GM11168 (cell line): ENCODE data around the gene NPTXR.

Source experiments
- in situ Hi-C: fragments of 300-500 bp; cut with MboI; formaldehyde crosslinking; loops from one replicate; pipeline ENCODE4 v1.12.0; 2022; ENCODE audit warnings: low sequenced_read_pairs; ENCODE audit not compliant: unreplicated experiment

NPTXR gene

DNA sequence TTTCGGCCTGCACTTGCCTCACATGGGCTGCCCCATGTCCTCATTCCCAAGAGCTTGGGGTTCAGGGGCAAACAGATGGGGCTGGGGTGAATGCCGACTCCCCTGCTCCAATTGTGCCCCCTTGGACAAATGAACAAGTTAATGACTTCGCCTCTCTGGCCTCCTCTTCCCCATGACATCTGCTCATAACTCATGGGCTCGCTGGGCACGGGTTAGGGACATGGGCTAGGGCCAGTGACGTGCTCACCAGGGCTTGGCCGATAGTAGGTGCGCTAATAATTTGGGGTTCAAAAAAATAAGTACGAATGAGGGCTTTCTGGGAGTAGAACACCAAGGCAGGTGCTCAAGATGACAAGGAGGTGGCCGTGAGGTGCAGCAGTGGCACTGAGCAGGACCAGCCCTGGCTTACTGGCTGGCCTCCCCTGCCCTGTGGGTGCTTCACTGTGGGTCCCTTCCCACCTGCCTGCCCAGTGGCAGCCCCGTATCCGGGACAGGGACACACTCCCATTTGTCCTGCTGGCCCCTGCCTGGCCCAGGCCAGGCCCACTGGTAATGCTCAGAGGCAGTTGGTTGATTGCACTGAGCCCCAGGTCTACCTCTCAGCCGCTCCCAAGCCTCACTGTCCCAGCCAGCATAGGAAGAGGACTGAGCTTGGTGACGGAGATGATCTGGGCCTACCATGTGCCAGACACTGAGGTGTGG lies 15.9 kb upstream of the NPTXR start:
- in situ Hi-C loops, result loop anchor here (25.0 kb wide), 1 partner anchor 253 kb away; no protein-coding TSS in a partner anchor

DNA sequence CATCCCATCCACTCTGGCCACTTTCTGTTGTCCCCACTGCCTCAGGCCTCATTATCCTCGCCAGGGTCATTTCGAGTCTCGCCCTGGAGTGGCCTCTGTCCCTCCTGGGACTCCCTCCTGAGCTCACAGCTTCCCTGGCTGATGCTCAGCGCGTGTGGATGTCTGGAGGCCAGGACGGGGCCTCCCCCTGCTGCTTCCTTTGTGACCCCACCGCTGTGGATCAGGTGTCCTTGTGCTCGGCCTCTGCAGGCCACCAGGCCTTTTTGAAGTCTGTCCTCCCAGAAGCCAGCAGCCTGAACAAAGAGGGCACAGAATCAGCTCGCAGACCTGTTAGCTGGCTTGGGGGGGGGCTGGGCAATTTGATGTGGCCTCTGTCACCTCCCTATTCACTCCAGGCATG lies 14.7 kb upstream of the NPTXR start:
- in situ Hi-C loops, result loop anchor here (25.0 kb wide), 1 partner anchor 254 kb away; no protein-coding TSS in a partner anchor

DNA sequence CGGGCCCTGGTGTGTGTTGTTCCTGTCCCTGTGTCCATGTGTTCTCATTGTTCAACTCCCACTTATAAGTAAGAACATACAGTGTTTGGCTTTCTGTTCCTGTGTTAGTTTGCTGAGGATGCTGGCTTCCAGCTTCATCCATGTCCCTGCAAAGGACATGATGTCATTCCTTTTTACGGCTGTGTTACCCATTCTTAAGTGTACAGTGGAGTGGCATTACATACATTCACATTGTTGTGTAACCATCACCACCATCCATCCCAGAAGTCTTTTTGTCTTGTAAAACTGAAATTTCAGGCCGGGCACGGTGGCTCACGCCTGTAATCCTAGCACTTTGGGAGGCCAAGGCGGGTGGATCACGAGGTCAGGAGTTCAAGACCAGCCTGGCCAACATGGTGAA lies 10.6 kb upstream of the NPTXR start:
- in situ Hi-C loops, result loop anchor here (25.0 kb wide), 1 partner anchor 258 kb away; no protein-coding TSS in a partner anchor

DNA sequence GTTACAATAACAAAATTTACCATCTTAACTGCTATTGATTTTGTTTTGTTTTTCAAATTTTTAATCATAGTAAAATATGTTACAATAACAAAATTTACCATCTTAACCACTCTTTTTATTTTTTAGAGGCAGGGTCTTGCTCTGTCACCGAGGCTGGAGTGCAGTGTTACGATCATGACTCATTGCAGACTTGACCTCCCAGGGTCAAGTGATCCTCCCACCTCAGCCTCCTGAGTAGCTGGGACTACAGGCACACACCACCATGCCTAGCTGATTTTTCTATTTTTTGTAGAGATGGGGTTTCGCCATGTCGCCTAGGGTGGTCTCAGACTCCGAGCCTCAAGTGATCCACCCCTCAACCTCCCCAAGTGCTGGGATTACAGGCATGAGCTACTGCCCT lies 10.1 kb upstream of the NPTXR start:
- in situ Hi-C loops, result loop anchor here (25.0 kb wide), 1 partner anchor 258 kb away; no protein-coding TSS in a partner anchor

DNA sequence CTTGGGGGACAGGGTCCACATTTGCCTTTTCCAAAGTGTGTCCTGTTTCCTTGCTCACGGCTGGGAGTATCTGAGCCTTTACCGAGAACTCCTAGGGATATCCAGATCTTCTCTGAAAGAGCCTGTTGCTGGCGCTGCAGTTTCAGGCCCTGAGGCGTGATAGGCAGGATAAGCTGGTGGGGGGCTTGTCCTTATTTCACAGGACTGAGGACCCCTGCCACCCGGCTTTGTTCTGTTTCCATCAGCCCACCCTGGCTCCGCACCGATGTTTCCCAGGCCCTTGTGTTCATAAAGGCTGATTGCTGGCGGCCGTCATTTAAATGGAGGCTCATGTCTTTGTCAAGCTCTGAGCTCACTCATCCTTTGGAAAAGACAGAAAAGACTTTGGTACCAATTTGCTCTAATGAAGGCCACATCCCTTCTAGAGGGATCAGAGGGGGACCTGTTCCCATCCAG lies 9.4 kb upstream of the NPTXR start:
- in situ Hi-C loops, result loop anchor here (25.0 kb wide), 1 partner anchor 259 kb away; no protein-coding TSS in a partner anchor

DNA sequence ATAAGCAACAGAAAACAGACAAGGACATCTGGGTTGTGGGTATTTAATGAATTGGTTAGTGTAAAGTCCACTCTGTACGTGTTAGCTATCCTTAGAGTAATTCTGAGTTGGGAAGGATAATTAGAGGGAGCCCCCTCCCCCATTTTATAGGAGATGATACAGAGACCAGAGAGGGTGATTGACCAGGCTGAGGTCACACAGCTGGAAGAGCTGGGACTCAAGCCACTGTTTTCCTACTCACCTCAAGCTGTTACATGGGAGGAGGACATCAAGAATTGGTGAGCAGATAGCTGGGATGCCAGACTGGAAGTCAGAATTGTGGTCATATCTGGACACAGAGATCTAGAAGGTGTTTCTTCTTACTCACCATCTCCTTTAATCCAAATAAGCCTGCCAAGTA lies 8.7 kb upstream of the NPTXR start:
- in situ Hi-C loops, result loop anchor here (25.0 kb wide), 1 partner anchor 260 kb away; no protein-coding TSS in a partner anchor

DNA sequence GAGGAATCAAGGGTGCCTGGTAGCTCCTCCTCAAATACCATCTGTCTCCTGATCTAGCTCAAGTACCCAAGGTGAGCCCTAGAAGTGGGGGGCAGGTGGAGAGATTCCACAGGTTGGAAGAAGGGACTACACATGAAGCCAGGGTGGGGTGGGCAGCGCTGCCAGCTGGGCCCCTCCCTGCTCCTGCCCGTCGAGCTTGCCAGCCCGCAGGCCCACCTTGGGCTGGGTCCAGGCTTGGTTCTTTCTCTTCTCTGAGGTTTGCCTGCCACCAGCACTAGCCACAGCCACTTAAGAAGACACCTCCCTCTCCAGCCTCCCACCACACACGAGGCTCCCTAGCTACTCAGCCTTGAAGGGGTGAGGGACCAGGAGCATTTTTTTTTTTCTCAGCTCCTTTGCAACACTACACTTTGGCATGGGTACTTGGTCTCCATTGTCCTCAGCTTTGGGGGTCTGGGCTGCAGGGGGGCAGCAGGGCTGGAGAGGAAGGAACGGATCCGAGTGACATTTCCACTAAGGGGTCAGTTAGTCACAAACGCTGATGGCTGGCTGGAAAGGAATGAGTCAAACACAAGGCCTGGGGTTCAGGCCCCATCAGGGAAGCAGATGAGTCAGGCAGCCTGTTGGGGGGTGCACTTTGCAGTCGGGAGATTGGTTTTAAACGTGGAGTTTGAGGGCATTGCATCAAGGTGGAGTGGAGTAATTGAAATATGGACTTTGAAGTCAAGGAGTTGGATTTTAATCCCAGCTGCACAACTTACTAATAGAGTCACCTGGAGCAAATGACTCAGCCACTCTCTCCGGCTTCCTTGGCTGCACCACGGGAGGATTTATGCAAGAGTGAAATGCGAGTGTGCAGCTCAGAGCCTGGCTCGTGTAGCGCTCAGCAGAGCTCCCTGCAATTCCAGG lies 7.4 kb upstream of the NPTXR start:
- in situ Hi-C loops, result loop anchor here (25.0 kb wide), 1 partner anchor 261 kb away; no protein-coding TSS in a partner anchor

DNA sequence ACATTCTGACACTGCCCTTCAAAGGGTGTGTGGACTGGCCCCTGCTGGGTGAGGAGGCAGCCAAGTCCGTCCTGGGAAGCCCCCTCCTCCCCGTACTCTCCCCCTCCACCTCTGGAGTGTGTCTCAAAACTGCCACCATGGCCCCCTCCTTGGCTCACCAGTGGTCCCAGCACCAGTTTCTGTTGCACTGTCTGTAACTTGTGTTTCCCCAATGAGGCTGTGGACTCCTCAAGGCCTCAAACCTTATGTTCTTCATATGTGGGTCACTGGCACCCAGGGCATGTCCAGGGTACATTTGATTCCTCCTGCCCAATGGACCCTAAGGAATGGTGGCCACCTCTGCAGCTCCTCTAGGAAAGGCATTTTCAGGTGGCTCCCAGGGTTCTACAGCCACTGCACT lies 6.6 kb upstream of the NPTXR start:
- in situ Hi-C loops, result loop anchor here (25.0 kb wide), 1 partner anchor 262 kb away; no protein-coding TSS in a partner anchor

DNA sequence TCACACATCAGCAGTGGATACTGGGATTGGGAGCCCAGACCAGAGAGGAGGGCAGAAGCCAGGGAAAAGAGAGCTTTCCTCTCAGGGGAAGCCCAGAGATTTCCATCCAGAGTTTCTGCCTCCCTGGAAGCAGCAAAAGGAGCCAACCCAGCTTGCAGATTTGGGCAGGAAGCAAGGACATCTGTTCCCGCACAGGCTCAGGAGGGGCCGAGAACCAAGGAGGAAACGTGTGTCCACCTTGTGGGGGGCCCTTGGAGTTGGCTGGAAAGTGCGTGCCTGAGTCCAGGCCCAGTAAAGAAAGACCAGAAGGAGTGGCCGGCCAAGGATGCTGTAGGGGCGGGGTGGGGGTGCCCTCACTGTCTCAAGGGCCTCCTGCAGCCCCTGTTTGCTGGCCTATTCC lies 6.0 kb upstream of the NPTXR start:
- in situ Hi-C loops, result loop anchor here (25.0 kb wide), 1 partner anchor 262 kb away; no protein-coding TSS in a partner anchor

DNA sequence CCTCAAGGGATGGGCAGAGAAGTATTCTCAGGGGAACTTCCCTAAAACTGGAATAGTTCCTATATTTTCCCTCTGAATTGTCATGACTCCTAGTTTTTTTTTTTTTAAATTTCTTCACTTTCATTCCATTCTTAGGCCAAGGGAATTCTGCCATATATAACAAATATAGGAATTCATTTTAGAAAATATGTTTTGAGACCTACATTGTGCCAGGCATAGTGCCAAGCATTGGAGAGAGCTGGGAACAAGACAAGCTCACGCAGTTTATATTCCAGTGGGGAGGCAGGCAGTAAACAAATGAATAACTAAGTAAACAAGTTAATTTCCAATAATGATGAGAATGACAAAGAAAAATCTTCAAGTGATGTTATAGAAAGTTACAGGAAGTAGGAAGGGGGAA lies 2.6 kb upstream of the NPTXR start:
- in situ Hi-C loops, result no loop called here

DNA sequence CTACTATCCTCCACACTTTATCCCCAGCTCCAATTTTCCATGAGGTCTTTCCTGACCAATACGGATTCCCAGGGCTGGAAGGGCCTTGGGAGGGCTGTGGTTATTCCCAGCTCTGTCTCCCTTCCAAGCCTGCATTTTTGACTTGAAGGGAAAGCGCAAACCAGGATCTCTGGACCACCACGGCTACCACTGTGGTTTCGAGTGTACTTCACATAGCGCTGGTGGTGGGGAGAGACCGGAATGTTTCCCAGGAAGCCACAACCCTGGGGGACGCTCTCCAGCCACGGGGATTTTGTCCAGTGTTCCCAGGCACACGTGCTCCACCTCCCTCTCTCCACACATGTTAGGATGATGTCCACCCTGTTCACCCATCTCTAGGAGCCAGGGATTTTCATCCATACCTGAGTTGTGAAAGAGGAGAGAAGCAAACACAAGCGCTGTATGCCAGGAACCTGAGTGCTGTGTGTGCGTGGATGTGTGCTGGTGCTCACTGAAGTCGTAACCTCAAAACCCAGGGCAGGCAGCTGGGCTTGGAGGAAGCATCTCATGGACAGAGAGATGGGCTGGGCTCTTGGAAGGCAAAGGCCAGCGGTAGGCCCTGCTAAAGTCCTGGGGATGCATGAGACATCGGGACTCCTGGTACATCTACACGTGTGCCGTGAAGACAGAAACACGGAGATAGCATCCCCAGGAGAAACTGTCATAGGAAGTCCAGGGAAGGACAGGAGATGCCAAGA lies 1.3 kb upstream of the NPTXR start:
- in situ Hi-C loops, result no loop called here

DNA sequence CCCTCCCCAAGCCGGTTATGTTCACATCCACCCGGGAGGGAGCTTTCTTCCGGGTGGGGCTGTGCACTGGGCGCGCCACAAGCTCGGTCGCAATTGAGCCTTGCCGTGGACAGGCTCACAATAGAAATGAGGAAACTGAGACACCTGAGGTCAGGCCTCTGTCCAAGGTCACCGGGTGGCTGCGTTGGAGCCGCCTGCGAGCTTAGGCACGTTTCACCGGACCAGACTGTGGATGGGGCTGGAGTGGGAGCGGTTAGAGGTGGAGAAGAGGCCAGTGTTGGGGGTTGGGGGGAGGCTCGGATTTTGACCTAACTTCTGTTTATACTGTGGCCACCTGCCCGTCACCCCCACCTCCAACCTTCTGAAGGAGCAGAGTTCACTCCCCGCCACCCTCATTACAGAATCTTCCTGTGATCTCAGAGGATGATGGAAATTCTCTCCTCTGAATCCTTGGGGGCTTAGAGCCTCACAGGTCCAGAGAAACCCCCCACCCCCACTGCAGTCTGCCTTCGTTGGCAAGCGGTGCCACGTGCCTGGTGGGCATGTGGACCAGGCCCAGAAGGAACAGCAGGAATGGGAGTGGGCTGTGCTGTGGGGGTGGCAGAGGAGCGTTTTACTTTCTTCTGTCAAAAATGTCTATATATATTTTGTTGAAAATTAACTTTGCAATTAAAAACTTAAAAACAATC lies 631 bp upstream of the NPTXR start:
- in situ Hi-C loops, result no loop called here

DNA sequence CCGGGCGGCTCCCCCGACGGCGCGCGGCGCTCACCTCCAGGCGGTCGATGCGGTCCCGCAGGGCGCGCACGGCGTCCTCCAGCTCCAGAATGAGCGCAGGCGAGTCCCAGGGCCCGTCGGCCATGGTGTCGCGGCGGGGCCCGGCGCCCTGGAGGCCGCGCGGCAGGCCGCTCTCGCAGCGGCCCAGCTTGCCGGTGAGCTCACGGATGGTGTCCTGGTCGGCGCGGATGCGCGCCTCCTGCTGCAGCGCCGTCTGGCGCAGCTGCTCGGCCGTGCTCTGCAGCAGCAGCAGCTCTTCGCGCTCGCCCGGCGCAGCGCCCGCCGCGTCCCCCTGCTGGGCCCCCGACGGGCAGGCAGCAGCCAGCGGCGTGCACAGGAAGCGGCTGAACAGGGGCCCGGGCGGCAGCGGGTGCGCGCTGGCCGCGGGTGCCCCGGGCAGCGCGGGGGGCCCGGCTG lies 599 bp downstream of the NPTXR start:
- in situ Hi-C loops, result no loop called here

DNA sequence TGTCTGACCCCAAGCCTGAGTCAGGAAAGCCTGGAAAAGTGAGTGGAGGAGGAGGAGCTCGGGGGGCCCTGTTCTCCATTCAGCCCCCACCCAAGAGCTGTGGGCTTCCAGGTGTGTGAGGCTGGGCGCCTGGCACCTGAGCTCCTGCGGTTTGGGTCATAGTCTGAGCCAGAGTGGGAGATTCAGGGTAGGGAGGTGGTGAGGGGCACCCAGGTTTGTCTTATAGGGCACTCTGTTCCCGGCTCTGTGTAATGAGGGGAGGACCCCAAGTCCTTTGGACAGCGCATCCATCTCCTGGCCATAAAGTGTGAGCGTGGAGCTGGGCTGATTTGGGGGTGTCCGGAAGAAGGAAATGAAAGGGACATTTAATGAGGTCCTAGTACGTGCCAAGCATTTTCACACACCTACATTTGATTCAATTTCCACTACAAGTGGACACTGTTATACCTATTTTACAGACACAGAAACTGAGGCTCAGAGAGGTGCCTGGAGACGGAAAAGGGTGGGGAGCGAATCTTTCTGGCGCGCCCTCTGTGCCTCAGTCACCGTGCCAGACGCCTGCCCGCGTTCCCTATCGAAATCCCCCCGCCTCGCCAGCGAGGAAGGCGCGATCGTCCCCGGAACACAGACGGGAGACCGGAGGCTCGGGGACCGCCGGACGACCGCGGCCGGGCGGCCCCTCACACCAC lies 1.2 kb downstream of the NPTXR start:
- in situ Hi-C loops, result no loop called here

DNA sequence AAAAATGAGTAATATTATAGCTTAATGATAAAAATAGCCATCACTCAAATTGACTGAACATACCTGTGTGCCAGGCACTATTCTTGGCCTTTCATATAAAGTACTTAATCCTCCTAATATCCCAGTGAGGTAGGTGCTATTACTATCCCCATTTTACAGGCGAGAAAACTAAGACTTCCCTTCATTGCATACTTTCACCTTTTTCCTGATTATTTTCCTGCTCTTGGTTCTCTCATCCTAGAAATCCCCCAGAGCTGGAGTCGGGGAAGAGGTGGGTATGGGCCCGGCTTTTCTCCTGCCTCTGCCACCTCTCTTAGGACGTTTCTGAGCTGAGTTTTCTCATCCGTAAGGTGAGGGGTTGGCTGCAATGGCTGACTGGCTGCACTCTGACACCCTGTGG lies 2.2 kb downstream of the NPTXR start:
- in situ Hi-C loops, result no loop called here

DNA sequence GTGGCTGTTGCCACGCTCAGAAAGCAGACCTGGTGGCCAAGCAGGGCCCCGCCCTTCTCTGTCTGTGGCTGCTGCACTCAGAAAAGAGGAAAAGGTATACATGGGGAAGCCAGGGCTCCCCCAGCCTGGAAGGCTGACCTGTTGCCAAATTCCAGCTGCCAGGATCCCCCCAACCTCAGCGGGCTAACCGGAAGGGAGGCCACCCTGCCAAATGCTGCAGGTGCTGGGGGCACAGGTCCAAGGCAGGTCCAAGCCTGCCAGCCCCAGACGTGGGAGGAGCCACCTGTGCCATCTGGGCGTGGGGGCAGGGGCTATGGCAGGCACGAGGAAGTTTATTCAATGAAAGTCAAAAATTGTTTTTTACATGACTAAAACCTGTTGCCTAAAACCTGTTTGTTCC lies 2.6 kb downstream of the NPTXR start:
- in situ Hi-C loops, result no loop called here

DNA sequence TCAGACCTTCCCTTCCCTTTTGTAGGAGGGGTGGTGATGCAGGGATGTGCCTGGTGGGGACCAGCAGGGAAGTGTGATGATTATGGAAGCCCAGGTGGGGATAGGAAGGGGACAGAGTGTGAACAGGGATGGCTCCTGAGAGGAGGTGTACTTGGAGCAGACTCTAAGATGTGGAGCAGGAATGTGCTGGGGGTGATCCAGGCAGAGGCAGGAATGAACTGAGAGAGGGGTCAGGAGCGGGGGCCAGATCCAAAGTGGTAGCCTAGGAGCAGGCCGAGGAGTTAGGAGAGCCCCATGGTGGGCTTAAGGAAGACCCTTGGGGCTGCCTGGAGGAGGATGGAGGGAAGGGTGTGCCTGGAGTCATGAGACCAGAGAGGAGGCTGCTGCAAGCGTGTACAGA lies 3.7 kb downstream of the NPTXR start:
- in situ Hi-C loops, result no loop called here

DNA sequence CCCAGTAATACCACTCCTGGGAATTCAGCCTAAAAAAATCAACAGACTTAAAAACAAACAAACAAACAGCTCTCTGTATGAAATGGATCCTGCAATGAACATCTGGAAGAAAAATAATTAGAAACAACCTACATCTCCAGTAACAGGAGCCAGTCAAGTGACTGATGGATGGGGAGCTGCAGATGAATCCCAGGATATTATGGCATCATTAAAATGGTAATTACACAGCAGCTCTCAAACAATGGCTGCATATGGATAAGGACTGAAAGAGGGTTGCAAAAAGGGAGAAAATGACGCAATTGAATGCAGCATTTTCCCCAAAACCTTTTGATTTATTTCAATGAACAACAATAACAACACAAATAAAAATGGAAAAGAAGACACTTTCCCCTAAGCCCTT lies 4.1 kb downstream of the NPTXR start:
- in situ Hi-C loops, result no loop called here

DNA sequence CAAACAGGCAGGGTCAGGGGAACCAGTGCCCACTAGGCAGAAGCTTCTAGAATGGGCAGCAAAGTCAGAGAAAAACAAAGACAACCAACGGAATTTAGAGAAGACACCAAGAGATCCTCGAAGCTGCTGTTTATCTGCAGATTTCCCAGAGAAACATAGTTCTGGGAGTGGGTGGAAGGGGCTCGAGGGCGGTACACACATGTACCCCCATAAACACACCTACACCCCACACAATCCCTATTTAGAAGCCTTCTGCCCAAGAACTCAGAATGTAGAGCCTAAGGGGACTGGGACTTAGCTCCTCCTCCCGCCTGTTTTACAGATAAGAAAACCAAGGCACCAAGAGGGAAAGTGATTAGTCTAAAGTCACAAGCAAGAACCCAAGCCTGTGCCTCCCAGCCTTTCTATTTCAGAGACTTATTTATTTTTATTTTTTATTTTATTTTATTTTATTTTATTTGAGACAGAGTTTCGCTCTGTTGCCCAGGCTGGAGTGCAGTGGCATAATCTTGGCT lies 6.4 kb downstream of the NPTXR start:
- in situ Hi-C loops, result no loop called here
